ENCODE data around the gene OR4E1. TPM values are rescaled to one million over a fixed set of nuclear protein-coding genes. Genes with fewer than 3 reads are reported as not detected.

The OR4E1 gene
- total RNA-seq, 1 donor from 2014 or later, result not detected

GRCh38 chr14:21653331-21653885 lies 20.2 kb downstream of the OR4E1 start, which contains the start of gene OR4E2:
Gene OR4E2 (plus strand): TSS chr14:21653835. CDS start chr14:21665083, 11,248 bp downstream.
- no peak for DNase-seq (ENCODE audit: low spot score, unreplicated experiment)
- Mint-ChIP-seq H3K9me3 (ENCODE audit: low read depth) (peaks cover under 1% of the 10 kb centered on the region), H3K36me3 (ENCODE audit: insufficient read depth) (no peaks in the 10 kb centered on the region), H3K4me3 (ENCODE audit: low read depth) (no peak within 1 kb of the TSS), H3K27ac (no peak within 1 kb of the TSS), H3K4me1 (ENCODE audit: low read depth) (no peaks in the 10 kb centered on the region), H3K27me3 (peaks cover 3% of the 10 kb centered on the region)
- TF ChIP-seq, protein P1, sequence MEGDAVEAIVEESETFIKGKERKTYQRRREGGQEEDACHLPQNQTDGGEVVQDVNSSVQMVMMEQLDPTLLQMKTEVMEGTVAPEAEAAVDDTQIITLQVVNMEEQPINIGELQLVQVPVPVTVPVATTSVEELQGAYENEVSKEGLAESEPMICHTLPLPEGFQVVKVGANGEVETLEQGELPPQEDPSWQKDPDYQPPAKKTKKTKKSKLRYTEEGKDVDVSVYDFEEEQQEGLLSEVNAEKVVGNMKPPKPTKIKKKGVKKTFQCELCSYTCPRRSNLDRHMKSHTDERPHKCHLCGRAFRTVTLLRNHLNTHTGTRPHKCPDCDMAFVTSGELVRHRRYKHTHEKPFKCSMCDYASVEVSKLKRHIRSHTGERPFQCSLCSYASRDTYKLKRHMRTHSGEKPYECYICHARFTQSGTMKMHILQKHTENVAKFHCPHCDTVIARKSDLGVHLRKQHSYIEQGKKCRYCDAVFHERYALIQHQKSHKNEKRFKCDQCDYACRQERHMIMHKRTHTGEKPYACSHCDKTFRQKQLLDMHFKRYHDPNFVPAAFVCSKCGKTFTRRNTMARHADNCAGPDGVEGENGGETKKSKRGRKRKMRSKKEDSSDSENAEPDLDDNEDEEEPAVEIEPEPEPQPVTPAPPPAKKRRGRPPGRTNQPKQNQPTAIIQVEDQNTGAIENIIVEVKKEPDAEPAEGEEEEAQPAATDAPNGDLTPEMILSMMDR (IDR thresholded peaks at IDR 0.05; ENCODE audit: unreplicated experiment), result no peak

DNA sequence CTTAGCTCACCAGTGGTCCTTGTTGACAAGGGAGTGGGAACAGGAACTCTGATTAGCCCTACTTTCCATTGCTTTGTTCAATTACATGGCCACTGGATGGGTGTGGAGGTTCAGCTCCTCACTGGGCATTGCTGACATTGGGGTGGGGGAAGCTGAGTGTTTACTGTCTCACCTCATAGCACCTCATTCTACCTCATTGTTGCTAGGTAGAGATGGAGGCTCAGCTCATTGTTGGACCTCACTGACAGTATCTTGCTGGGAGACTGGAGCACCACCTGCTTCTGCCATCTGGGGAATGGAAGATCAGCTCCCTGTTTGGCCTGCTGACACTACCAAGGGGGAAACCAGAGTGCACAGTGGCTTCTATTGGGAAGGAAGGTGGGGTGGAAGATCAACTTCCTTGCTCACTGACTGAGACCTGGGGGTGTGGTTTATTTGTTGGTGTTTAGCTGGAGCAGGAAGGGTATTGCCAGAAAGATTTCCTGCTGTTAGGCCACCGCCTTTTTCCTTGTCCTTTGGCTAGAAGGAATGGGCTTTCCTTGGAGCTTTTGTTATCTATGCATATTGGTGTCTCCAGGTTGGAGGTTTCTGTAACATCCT lies 21.3 kb downstream of the OR4E1 start:
- H3K9me3 Mint-ChIP-seq (ENCODE audit: low read depth), result peaks cover 5% of the 10 kb centered on the region
- H3K4me3 Mint-ChIP-seq (ENCODE audit: low read depth), result no peak overlapping the region
- H3K36me3 Mint-ChIP-seq (ENCODE audit: insufficient read depth), result no peaks in the 10 kb centered on the region
- DNase-seq (ENCODE audit: low spot score, unreplicated experiment), result no peak
- TF ChIP-seq, protein P1 (IDR thresholded peaks at IDR 0.05; ENCODE audit: unreplicated experiment), result no peak
- no peak overlapping the region for H3K27ac Mint-ChIP-seq
- no peaks in the 10 kb centered on the region for H3K4me1 Mint-ChIP-seq (ENCODE audit: low read depth)
- no peaks in the 10 kb centered on the region for H3K27me3 Mint-ChIP-seq

DNA sequence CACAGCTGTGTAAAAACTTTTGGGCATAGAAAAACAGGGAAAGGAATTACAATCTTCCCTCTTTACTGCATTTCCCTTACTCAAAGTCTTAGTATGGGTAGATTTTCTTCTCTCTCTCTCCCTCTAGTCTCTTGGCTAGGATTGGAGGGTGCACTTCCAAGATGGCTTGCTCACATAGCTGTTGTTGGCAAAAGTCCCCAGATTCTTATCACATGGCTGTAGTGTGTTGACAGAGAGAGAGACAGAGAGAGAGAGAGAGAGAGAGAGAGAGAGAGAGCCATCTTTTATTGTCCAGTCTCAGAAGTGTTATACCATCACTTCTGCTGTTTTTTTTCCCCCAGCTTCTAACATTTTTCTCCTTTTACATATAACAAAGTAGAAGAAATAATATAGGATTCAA lies 26.2 kb downstream of the OR4E1 start:
- Mint-ChIP-seq H3K9me3 (ENCODE audit: low read depth) (peaks cover 5% of the 10 kb centered on the region), H3K4me3 (ENCODE audit: low read depth) (no peak overlapping the region), H3K27ac (no peak overlapping the region), H3K4me1 (ENCODE audit: low read depth) (no peaks in the 10 kb centered on the region), H3K36me3 (ENCODE audit: insufficient read depth) (no peaks in the 10 kb centered on the region), H3K27me3 (no peaks in the 10 kb centered on the region)
- no peak for DNase-seq (ENCODE audit: low spot score, unreplicated experiment)
- TF ChIP-seq, protein P1 (IDR thresholded peaks at IDR 0.05; ENCODE audit: unreplicated experiment), result no peak

GRCh38 chr14:21643407-21643806 lies 30.2 kb downstream of the OR4E1 start:
- Mint-ChIP-seq H3K27ac (no peak overlapping the region), H3K4me1 (ENCODE audit: low read depth) (no peaks in the 10 kb centered on the region), H3K27me3 (no peaks in the 10 kb centered on the region), H3K36me3 (ENCODE audit: insufficient read depth) (no peaks in the 10 kb centered on the region), H3K9me3 (ENCODE audit: low read depth) (peaks cover 4% of the 10 kb centered on the region), H3K4me3 (ENCODE audit: low read depth) (no peak overlapping the region)
- TF ChIP-seq, protein P1 (IDR thresholded peaks at IDR 0.05; ENCODE audit: unreplicated experiment), result no peak
- no peak for DNase-seq (ENCODE audit: low spot score, unreplicated experiment)

GRCh38 chr14:21642683-21643082 lies 30.9 kb downstream of the OR4E1 start:
- no peaks in the 10 kb centered on the region for H3K4me1 Mint-ChIP-seq (ENCODE audit: low read depth)
- H3K36me3 Mint-ChIP-seq (ENCODE audit: insufficient read depth), result no peaks in the 10 kb centered on the region
- DNase-seq (ENCODE audit: low spot score, unreplicated experiment), result no peak
- H3K4me3 Mint-ChIP-seq (ENCODE audit: low read depth), result no peak overlapping the region
- no peak overlapping the region for H3K27ac Mint-ChIP-seq
- H3K9me3 Mint-ChIP-seq (ENCODE audit: low read depth), result no peaks in the 10 kb centered on the region
- no peaks in the 10 kb centered on the region for H3K27me3 Mint-ChIP-seq
- TF ChIP-seq, protein P1 (IDR thresholded peaks at IDR 0.05; ENCODE audit: unreplicated experiment), result no peak

Measured in progenitor cell of endocrine pancreas (in vitro differentiated cells).